RWPE1 (cell line): ENCODE data around the gene B9D2.
"Not testable (repeated sequence)": the region's sequence is repeated elsewhere in the genome, so short reads cannot be mapped to it uniquely, and the experiment has no call there.

Experiments
- CTCF ChIA-PET: fragments of 350-600 bp; sonication (Branson Sonifier 250); formaldehyde crosslinking; extraction: SDS; loops from one replicate; lab custom pipeline; 2021; lab: Yijun Ruan, JAX
- POLR2A ChIA-PET: fragments of 400-600 bp; formaldehyde crosslinking; extraction: SDS; loops from one replicate; lab custom pipeline; 2020; ENCODE audit warnings: antibody characterized with exemption; ENCODE audit not compliant: low non-redundant PET; lab: Yijun Ruan, JAX
- DNase-seq: peaks from one replicate; pipeline ENCODE4 v3.0.0; 2012; ENCODE audit warnings: low spot score
- H3K27ac ChIP-seq: fragments of 450-650 bp; 2 replicates; pipeline ENCODE4 v1.5.1; 2017
- TF ChIP-seq, protein P1 (sequence below): fragments of 450-650 bp; conservative IDR thresholded peaks from 2 replicates; pipeline ENCODE4 v1.5.1; 2017; ENCODE audit warnings: low read depth, mild to moderate bottlenecking

B9D2 gene

GRCh38 chr19:41376241-41376997 lies 12.5 kb upstream of the B9D2 start, which contains the start of gene TMEM91:
TMEM91 (plus strand) TSS chr19:41376533; CDS start chr19:41378310, 1,777 bp downstream.
- ChIA-PET CTCF (interaction anchor here (0.6 to 1.0 kb wide), 2 partner anchors 12 to 18 kb away, joined by 3 read pairs; no protein-coding TSS in a partner anchor), POLR2A (no interaction called here)
- H3K27ac ChIP-seq, result peak within 1 kb of the TSS; percentile 58
- DNase-seq, result no peak
- TF ChIP-seq, protein P1, sequence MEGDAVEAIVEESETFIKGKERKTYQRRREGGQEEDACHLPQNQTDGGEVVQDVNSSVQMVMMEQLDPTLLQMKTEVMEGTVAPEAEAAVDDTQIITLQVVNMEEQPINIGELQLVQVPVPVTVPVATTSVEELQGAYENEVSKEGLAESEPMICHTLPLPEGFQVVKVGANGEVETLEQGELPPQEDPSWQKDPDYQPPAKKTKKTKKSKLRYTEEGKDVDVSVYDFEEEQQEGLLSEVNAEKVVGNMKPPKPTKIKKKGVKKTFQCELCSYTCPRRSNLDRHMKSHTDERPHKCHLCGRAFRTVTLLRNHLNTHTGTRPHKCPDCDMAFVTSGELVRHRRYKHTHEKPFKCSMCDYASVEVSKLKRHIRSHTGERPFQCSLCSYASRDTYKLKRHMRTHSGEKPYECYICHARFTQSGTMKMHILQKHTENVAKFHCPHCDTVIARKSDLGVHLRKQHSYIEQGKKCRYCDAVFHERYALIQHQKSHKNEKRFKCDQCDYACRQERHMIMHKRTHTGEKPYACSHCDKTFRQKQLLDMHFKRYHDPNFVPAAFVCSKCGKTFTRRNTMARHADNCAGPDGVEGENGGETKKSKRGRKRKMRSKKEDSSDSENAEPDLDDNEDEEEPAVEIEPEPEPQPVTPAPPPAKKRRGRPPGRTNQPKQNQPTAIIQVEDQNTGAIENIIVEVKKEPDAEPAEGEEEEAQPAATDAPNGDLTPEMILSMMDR, result no peak

DNA sequence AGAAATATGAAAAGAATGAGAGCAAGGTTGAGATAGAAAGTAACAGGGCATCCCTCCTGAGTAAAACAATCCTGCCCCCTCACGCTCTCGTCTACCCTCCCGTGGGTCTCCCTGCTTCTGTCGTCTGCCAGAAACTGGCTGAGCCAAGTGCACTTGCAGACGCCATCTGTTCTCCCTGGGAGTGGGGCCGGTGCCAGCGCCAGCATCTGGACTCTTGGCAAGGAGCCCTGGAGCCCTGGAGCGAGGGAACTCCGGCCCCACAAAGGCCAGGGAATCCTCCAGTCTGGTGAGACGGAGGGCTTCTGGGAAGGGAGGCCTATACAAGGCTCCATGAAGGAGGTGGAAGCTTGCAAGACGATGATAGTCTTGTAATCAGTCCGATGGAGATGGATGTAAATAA lies 10.0 kb upstream of the B9D2 start:
- DNase-seq, result peak; percentile 57
- CTCF ChIA-PET, result no interaction called here
- POLR2A ChIA-PET, result no interaction called here

DNA sequence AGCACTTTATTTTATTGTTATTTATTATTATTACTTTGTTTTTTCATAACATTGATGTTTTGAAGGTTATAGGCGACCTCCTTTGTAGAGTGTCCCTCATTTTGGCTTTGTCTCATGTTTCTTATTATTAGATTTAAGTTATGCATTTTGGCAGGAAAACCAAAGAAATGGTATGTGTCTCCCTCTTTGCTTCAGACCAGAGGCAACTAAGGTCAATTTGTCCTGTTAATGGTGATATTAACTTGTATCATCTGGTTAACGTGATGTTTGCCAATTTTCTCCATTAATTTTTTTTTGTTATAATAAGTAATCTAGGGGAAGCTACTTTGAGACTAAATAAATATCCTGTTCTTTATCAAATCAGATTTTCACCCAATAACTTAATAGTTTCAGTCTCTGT lies 8.6 kb upstream of the B9D2 start:
- H3K27ac ChIP-seq, result 0 out of 2 replicates have a peak overlapping the region, but pooled peaks have one; percentile 7
- TF ChIP-seq, protein P1, result no peak
- ChIA-PET CTCF (no interaction called here), POLR2A (no interaction called here)
- no peak for DNase-seq

More for the DNA sequence above, 10.0 kb upstream of the B9D2 start:
- TF ChIP-seq, protein P1, result no peak
- peak overlapping the region; percentile 79 for H3K27ac ChIP-seq

GRCh38 chr19:41371541-41371940 lies 7.6 kb upstream of the B9D2 start:
- TF ChIP-seq, protein P1, result no peak
- ChIA-PET POLR2A (no interaction called here), CTCF (no interaction called here)
- H3K27ac ChIP-seq, result peak overlapping the region; percentile 50
- DNase-seq, result no peak

GRCh38 chr19:41371119-41371518 lies 7.2 kb upstream of the B9D2 start:
- CTCF ChIA-PET, DNase-seq: not testable (repeated sequence)
- peak overlapping the region; percentile 50 for H3K27ac ChIP-seq
- POLR2A ChIA-PET, result interaction anchor here (0.6 kb wide), 1 partner anchor 13 kb away, joined by 3 read pairs; no protein-coding TSS in a partner anchor

DNA sequence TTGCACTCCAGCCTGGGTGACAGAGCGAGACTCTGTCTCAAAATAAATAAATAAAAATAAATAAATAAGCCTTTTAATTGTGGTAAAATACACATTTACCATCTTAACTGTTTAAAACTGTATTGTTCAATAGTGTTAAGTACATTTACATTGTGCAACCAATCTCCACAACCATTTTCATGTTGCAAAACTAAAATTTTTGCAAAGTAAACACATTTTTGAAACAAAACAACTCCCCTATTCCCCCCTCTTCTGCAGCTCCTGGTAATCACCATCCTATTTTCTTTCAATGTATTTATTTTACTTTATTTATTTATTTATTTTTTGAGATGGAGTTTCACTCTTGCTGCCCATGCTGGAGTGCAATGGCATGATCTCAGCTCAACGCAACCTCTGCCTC lies 5.8 kb upstream of the B9D2 start:
- no peak for DNase-seq
- ChIA-PET POLR2A (no interaction called here), CTCF (no interaction called here)
- TF ChIP-seq, protein P1, result no peak
- H3K27ac ChIP-seq, result no peak overlapping the region; the same call in 1 of the 2 replicates

GRCh38 chr19:41367848-41368301 lies 3.9 kb upstream of the B9D2 start:
- H3K27ac ChIP-seq, result peak overlapping the region; percentile 92
- TF ChIP-seq, protein P1, result no peak
- ChIA-PET CTCF (interaction anchor here (0.7 kb wide), 1 partner anchor 24 kb away, joined by 3 read pairs; no protein-coding TSS in a partner anchor), POLR2A (no interaction called here)
- DNase-seq, result peak; percentile 54
